Activated T-helper 9 cell treated with anti-CD3 and anti-CD28 coated beads, Interleukin-2, amount 50 U/mL, for 16 hours (primary cell): Measurements from ENCODE around the gene TNS1.

Experiments used
- DNase-seq: peaks from one replicate; pipeline ENCODE4 v3.0.0-alpha.2; 2020; ENCODE audit warnings: low read depth

The TNS1 gene

GRCh38 chr2:217868265-217868892, 134.4 kb downstream of the TNS1 start:
- no peak for DNase-seq

- no peak for DNase-seq
Measured at GRCh38 chr2:217866457-217866856, 136.3 kb downstream of the TNS1 start.

DNA sequence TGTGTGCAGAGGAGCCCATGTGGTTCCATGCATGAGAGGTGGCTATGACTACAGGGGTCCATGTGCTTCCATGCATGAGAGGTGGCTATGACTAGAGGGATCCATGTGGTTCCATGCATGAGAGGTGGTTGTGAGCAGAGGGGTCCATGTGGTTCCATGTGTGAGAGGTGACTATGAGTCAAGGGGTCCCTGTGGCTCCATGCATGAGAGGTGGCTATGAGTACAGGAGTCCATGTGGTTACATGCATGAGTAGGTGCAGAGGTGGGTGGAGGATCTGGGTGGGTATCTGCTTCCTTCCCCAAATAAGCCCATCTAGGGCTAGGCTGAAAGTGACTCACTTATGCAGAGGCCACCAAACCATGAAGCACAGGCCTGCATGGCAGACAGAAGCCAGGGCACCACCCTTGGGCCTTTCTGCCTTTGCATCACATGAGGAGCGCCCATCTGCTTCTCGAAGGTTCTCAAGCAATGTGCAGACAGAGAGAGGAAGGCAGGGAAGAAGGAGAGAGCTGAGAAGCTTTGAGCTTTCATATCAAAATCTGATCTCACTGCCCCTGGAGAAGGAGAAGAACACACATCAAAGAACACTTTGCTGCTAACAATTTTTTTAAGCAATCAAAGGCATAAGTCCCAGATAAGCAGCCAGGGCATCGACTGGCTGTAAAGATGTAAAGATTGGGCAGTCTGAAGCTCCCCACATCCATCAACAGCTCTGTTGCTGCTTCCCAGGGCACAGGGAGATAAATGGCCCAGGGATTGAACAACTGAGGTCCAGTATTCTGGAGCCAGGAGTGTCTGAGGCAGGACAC, 137.6 kb downstream of the TNS1 start:
- DNase-seq = no peak

DNA sequence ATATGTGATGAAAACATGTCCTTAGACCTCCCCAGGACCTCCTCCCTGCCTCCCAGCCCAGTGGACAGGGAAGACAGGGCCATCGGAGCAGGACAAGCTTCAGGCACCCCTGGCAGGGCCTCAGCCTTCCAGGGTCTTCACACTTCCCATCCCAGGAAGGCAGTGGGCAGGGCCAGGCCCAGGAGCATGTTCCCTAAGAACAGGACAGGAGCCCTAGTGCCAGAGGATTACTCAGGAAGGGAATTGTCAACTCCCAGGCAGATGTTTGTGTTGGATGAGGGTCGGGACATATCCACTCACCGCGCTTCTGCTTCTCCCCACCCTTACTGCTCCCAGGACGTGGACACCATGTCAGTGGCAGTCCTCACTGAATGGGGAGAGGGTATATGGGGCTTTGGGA, 138.9 kb downstream of the TNS1 start:
- DNase-seq = no peak

DNA sequence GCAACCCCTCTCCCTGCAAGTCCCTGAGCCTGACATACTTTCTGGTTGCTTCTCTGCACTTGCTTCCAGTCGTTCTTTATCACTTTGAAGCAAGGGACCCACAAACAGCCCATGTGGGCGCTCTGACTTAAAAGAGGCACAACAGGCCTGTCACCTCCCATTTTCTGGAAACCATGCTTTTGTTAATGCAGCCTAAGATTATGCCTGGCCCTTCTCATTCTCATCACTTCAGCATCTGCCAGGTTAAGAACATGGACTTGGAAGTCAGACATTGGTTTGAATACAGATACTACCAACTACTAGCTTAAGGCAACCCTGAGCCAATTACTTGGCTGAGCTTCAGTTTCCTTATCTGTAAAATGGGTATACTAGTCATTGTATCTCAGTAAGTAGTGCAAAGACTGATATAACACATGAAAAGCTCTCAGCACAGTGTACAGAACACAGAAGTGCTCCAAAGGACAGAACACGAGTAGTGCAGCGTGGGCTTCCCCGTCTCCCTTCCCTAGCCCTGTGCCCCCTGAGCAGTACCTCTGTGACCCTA, 141.4 kb downstream of the TNS1 start:
- DNase-seq = no peak

- no peak for DNase-seq
Measured at GRCh38 chr2:217859926-217860325, 142.9 kb downstream of the TNS1 start.

DNA sequence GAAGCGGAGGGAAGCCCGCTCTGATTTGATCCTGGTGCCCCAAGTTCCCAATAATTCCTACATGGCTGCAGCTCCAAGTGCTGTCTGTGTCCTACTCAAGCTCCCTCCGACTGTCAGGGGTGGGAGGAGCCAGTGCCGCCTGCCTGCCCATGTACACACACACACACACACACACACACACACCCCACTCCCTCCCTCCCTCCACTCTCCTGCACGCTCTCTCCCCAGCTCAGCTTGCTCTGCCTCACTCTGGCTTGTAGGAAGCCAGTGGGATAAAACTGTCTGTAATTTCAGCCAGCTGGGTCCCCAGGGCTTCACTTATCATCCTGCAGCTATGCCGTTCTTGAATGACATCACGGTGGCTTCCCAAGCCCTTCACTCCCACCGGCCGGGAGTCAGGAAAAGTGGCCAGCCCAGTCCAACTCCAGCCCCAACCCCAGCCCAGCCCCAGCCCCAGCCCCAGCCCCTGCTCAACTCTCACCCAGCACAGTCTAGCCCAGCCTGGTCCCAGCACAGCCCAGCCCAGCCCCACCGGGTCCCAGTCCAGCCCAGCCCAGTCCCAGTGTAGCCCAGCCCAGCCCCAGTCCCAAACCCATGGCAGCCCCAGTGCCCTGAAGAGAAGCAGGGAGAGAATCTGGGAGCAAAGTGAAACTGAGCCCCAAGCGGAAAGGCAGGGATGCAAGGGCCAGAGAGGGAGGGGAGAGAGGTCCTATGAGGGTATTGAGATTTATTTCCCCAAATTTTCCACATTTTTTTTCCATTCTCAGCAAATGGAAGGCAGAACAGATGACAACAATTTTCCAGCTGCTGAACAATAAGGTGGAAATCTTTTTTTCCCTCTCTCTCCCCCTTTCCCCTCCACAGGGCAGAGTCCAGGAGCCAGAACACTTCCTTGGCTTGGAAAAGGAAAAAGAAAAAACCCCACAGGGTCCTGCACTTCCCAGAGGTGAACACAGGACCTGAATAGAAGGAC, 144.0 kb downstream of the TNS1 start:
- DNase-seq = no peak

DNA sequence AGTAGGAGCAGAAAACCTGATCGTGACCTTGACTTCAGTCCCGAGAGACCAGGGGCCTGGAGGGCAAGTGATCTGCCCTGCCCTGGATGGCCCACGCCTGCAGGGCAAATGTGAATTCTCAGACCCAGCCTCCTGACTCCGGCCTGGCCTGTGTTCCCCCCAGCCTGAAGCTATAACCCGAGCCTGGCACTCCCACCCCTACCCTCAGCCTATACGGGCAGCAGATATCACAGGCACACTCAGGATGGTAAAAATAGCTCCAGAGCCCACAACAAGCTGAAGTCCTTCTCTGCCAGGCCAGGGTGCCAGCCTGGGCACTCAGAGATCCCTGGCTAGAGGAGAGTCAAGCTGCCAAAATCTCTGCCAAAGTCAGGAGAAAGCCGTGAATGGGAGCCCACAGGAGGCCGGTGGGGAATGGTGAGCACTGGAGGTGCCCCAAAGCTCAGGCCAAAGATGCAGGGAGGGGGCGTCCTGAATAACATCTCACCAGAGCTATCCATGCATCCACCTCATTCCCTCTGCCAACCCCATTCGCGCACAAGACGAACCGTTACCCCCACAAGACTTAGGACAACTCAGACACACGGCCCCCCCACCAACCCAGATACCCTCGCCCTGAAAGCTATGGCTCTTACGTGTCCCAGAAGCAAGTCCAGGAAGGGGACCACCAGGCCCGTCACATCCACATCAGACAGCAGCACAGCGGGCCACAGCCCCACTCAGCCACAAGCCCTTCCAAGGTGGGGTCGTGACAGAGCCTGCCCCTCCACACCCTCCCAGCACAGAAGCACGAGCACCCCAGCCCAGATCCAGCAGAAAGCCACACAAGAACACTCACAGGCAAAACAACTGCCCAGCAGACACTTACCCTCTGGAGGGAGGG, 144.9 kb downstream of the TNS1 start:
- no peak for DNase-seq

DNA sequence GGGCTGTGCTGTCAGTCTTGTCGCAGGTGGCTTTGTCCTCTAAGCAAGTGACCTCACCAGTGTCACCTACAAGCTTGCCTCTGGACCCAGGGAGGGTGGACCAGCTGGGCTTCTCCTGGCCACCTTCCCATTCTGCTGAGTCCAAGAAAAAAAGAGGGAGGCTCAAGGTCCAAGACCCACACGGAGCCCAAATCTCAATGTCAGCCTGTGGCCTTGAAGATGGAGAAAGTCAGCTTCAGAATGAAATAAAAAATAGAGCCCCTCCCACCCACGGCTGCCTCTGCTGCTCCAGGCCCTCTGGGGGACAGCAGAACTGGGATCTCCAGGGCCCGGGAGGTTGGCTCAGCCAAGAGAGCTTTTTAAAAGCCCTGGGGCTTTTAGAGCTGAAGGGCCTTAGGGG, 145.9 kb downstream of the TNS1 start:
- no peak for DNase-seq

DNA sequence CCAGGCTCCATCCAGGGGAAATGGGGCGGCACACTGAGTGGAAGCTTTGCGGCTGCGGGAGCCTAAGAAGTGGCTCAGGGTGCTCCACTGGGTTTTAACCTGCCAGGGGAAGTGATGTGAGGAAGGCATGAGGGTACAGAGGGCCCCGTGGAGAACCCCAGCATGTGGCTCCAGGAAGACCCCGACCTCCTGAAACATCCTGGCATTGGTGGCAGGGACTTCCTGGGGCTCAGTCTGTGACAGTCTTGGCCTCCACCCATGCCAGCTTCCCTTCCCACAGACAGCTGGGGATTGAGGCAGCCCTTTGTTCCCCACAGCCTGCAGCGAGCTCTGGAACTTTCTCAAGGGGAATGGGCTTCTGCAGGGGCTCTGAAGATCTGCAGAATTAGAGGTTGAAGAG, 146.6 kb downstream of the TNS1 start:
- no peak for DNase-seq

GRCh38 chr2:217854684-217855420, 147.9 kb downstream of the TNS1 start:
- DNase-seq = no peak

GRCh38 chr2:217853961-217854360, 148.8 kb downstream of the TNS1 start:
- no peak for DNase-seq

DNA sequence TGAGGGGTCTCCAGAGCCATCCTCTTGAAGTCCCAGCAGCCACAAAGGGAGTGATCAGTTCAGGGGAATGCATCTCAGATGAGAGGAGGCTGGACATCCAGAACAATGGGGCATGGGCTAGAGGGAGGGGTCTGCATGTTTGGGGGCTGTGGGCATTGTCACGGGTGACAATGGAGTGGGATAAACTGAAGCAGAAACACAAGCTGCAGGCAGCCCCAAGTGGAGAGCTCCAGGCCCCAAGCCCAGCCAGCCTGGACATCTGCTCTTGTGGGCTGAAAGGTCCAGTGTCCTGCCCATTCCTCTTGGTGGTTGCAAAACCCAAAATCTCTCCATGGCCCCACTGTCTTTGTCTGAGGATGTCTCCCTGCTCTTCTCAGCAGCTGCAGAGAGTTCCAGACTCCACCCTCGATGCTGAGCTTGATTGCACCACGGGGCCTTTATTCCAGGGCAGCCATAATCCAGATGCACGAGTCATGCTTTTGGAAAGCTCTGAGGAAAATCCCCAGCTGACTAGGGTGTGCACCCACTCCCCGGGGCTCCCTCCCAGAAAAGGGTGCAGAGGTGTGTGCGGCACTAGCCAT, 149.4 kb downstream of the TNS1 start:
- DNase-seq = no peak

DNA sequence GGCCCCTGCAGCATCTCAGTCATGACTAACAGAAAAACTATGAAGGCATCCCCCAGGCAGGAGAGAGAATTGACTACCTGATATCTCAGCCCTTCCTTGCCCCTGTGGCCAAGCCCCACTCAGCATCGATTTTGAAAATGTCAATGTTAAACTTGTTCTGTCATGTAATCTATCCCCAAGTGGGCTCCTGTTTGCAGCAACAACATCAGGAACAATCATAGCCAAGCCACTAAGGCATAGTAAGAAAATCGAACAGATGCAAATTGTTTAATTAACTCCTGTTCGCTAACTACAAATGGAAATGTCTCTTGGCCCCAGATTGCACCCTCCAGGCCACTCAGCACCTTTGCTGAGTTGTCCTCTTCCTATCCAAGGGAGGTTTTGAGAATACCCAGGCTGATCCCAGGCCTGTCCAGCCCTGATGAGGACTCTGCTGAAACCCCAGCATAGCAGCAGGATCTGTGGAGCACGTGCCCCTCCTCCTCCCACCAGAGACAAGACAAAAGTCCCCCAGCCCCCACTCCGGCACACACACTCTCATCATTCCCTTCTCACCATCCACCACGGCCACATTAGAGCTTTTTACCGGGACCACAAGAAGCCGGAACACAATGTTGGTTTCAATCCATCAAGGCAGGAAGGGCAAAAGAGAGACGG, 150.1 kb downstream of the TNS1 start:
- no peak for DNase-seq

- DNase-seq = no peak
Measured at GRCh38 chr2:217851191-217852020, 151.4 kb downstream of the TNS1 start.

DNA sequence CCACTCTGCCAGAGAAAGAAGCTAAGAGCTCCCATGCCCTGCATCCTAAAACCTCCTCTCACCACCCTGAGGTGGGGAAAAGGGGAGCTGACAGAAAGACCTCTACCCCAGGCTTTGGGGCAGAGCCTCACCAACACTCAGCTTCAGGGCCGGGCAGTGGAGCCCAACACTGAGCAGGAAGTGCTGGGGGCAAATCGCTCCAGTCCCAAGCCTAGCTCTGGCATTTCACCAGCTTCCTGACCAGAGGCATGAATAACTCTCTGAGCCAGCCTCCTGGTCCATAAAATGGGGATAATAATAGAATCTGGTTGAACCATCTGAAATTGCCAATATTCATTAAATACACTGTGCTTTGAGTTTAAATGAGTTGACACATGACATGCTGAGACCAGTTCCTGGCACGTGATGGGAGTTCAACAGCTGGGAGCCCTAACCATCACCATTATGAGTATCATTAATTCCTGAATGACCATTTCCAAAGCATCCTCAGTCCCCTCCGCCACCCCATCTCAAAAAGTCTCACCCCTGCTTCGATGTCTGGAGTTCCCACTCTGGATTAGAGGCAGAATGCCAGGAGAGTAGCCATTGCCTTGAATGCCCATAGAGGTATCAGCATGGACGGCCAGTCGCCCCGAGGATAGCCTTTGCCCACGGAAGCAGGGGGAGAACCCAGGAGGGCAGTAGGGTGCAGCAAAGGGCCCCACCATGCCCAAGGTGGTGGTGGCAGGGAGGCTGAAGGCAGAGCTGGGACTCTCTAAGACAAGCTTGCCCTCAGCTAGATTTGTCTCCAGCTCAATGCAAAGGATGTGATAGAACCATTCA, 153.4 kb downstream of the TNS1 start:
- no peak for DNase-seq

- DNase-seq = no peak
Measured at GRCh38 chr2:217848351-217848957, 154.3 kb downstream of the TNS1 start.
